ENCODE measurements around the gene GADD45G. TPM values are rescaled to one million over a fixed set of nuclear protein-coding genes. Genes with fewer than 3 reads are reported as not detected.

GADD45G gene
- total RNA-seq, 1 donor from 2014 or later: not detected

DNA sequence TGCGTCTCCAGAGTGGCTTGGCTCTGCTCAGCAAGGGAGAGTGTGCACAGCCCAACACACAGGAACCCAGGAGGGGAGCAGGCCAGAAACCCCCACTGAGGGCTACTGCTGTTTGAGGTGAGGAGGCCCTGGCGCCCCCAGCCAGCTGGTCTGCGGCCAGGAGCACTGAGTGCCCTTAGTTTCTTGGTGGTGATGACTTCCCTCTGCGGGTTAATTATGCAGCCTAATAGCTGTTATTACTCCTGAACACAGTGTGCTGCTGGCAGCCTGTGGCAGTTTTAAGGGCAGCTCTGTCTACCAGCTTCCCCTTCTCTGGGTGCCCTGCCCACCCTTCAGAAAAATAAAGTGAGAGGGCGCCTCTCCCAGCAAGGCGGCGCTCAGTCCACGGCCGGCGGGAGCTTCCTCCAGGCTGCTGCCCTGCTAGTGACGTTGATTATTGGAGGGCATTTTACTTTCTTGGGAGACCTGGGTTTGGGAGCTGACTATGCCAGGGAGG is 19.2 kb downstream of the GADD45G start:
- DNase-seq (ENCODE audit: low read depth): no peak
- no peak overlapping the region for H3K4me3 ChIP-seq (ENCODE audit: low read depth, low read length)
- TF ChIP-seq, protein P1, sequence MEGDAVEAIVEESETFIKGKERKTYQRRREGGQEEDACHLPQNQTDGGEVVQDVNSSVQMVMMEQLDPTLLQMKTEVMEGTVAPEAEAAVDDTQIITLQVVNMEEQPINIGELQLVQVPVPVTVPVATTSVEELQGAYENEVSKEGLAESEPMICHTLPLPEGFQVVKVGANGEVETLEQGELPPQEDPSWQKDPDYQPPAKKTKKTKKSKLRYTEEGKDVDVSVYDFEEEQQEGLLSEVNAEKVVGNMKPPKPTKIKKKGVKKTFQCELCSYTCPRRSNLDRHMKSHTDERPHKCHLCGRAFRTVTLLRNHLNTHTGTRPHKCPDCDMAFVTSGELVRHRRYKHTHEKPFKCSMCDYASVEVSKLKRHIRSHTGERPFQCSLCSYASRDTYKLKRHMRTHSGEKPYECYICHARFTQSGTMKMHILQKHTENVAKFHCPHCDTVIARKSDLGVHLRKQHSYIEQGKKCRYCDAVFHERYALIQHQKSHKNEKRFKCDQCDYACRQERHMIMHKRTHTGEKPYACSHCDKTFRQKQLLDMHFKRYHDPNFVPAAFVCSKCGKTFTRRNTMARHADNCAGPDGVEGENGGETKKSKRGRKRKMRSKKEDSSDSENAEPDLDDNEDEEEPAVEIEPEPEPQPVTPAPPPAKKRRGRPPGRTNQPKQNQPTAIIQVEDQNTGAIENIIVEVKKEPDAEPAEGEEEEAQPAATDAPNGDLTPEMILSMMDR (conservative IDR thresholded peaks at IDR 0.05; ENCODE audit: low read depth, low read length): no peak

DNA sequence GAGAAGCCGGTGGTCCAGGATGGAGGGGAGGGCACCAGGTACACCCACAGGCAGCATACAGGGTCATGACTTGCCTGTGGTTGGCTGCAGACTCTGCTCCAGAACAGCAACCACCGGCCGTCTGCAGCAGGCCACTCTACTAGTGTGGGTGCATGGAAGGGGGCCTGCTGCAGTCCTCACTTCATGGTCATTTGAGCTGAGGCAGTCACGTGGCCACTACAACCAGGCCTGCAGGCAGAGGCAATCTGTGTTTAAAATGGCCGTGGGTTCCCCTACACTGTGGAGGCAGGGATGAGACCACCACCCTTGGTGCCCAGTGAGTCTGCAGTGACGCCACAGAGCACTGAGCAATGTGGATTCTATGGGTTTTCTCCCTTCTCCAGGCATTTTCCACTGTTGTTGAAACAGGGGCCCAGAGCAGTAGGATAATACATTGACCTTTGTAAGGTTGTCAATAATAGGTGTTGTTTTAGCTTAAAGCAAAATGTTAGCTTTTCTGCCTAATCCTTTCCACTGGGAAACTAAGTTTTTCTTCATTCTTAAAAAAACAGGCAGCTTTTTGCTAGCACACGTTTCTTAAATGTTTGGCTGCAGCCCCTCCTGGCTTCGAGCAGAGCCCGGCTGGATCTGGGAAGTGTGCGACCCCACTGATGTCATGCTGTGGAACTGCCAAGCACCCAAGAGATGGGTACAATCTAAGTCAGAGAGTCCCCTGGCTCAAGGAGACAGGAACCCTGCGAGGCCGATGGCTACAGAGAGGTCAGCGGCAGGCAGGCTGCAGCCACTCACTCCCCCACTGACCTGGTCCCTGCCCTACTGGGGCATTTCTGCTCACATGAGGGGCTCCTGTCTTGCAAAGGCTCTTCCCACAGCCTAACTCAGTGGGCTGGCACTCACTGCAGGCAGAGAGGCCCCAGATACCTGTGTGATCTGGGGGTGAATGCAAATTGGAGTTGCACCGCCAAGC is 21.2 kb downstream of the GADD45G start:
- no peak for DNase-seq (ENCODE audit: low read depth)
- TF ChIP-seq, protein P1 (conservative IDR thresholded peaks at IDR 0.05; ENCODE audit: low read depth, low read length): no peak
- no peak overlapping the region for H3K4me3 ChIP-seq (ENCODE audit: low read depth, low read length)

DNA sequence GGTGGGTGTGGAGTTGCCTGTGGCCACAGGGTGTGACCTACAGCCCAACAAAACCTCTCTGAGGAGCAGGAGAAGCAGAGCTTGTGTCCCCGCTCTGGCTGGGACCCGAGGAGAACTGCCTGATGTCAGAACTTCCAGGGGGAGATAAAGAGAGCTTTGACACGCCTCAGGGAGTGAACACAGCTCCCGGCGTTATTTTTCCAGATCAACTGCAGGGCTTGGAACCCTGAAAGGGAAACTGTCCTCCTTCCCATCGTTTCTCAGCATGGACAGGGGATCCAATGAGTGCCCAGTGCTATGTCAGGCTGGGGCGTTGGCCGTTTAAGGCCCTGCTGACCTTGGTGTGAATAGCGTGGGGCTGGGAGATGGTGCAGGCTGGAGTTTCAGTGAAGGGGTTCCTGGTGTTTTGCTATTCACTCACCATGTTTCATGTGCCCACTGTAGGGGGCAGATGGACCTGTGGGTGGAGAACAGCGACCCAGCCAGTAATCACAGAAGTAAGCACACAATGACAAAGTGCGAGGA is 22.0 kb downstream of the GADD45G start:
- TF ChIP-seq, protein P1 (conservative IDR thresholded peaks at IDR 0.05; ENCODE audit: low read depth, low read length): no peak
- DNase-seq (ENCODE audit: low read depth): no peak
- no peak overlapping the region for H3K4me3 ChIP-seq (ENCODE audit: low read depth, low read length)

DNA sequence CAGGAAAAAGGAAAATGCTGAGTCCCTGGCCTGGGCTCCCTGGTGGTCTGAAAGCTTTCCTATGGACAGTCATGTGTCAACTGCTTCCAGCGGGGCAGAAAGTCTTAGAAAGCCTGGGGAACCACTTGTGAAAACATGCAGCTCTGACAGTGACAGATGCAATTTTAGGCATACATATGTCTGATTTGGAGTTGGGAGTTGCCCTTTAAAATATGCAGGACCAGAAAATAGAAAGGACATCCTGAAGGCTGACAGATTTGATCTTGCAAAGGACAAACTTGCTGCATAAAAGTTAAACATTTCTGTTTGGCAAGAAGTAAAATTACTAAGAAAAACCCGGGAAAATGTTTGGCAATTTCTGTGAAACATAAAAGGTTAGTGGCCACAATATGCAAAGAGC is 23.8 kb downstream of the GADD45G start:
- no peak overlapping the region for H3K4me3 ChIP-seq (ENCODE audit: low read depth, low read length)
- no peak for DNase-seq (ENCODE audit: low read depth)
- TF ChIP-seq, protein P1 (conservative IDR thresholded peaks at IDR 0.05; ENCODE audit: low read depth, low read length): no peak

DNA sequence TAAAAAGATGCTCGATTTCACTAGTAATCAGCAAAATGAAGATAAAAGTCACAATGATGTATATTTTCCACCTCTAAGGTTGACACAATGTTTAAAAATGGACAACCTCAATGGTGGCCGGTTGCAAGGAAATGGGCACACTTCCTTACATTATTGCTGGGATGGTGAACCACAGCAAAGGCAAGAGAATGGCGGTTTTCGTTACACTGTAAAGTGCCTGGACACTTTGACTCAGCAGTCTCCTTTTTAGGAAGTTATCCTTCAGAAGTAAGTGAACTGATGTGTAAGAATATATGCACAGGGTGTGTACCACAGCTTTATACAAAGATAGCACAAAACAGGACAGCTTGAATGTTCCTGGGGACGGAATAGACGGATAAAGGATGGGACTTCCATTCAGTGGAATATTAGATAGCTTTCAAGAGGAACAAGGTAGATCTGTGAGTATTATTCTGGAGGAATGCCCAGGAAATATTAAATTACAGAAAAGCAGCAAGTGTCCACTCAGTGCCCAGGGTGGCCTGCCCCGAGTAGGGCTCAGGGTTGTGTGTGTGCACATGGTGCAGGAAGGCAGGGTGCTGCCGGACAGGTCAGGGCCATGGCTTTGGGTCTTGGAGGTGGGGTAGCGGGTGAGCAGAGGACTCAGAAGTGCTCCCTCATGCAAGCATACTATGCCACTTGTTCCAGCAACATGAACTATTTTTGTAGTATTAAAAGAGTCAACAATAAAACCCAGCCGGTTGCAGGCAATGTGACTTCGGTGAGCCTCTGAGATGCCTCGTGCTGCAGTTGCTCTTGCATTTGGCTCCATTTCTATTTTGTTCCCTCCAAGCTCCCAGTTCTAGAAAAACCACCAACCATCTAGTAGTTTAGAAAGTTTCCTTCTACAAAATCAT is 24.5 kb downstream of the GADD45G start:
- DNase-seq (ENCODE audit: low read depth): no peak
- no peak overlapping the region for H3K4me3 ChIP-seq (ENCODE audit: low read depth, low read length)
- TF ChIP-seq, protein P1 (conservative IDR thresholded peaks at IDR 0.05; ENCODE audit: low read depth, low read length): no peak

DNA sequence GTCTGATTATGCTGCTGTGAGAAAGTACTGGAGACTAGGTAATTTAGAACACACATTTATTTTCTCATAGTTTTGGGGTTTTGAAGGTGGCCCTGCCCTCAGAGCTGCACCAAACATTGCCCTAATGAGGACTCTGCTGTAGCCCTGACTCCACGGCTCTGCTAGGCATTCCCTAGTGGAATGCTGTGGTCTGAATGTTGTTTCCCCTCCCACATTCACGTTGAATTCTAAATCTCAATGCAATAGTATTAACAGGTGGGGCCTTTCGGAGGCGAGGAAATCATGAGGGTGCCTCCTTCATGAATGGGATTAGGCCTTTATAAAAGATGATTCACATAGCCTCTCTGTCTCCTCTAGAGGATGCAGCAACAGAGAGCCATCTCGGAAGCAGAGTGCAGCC is 25.7 kb downstream of the GADD45G start:
- H3K4me3 ChIP-seq (ENCODE audit: low read depth, low read length): no peak overlapping the region
- TF ChIP-seq, protein P1 (conservative IDR thresholded peaks at IDR 0.05; ENCODE audit: low read depth, low read length): no peak
- no peak for DNase-seq (ENCODE audit: low read depth)
